ENCODE results near the gene CD164L2.
"Not testable (repeated sequence)": the region's sequence is repeated elsewhere in the genome, so short reads cannot be mapped to it uniquely, and the experiment has no call there.

The CD164L2 gene

GRCh38 chr1:27383039-27383605 lies at the start of gene CD164L2:
CD164L2 (minus strand) TSS chr1:27383333; CDS start chr1:27383239, 94 bp downstream.
- DNase-seq, result no peak

- DNase-seq, result not testable (repeated sequence)
Measured at GRCh38 chr1:27432725-27433124, 49.6 kb upstream of the CD164L2 start.

- DNase-seq, result no peak
Measured at GRCh38 chr1:27431601-27431940, 48.4 kb upstream of the CD164L2 start.

- DNase-seq, result no peak
Measured at GRCh38 chr1:27430903-27431600, 47.9 kb upstream of the CD164L2 start.

- DNase-seq, result no peak
Measured at GRCh38 chr1:27429029-27429425, 45.9 kb upstream of the CD164L2 start.

- DNase-seq, result no peak
Measured at GRCh38 chr1:27428316-27429028, 45.3 kb upstream of the CD164L2 start.

- DNase-seq, result no peak
Measured at GRCh38 chr1:27427816-27428315, 44.7 kb upstream of the CD164L2 start.

GRCh38 chr1:27427329-27427728 lies 44.2 kb upstream of the CD164L2 start:
- DNase-seq, result no peak

- no peak for DNase-seq
Measured at GRCh38 chr1:27423709-27424108, 40.6 kb upstream of the CD164L2 start.

- DNase-seq, result peak; percentile 35
Measured at GRCh38 chr1:27418326-27419185, 35.4 kb upstream of the CD164L2 start.

GRCh38 chr1:27417713-27418112 lies 34.6 kb upstream of the CD164L2 start:
- DNase-seq, result no peak

GRCh38 chr1:27416387-27417111 lies 33.4 kb upstream of the CD164L2 start:
- DNase-seq, result peak; percentile 38

- DNase-seq, result no peak
Measured at GRCh38 chr1:27414091-27414490, 31.0 kb upstream of the CD164L2 start.

- no peak for DNase-seq
Measured at GRCh38 chr1:27413004-27413403, 29.9 kb upstream of the CD164L2 start.

GRCh38 chr1:27412502-27412901 lies 29.4 kb upstream of the CD164L2 start:
- DNase-seq, result no peak

- DNase-seq, result no peak
Measured at GRCh38 chr1:27410709-27411108, 27.6 kb upstream of the CD164L2 start.

GRCh38 chr1:27409669-27410068 lies 26.5 kb upstream of the CD164L2 start:
- DNase-seq, result no peak

GRCh38 chr1:27408151-27408550 lies 25.0 kb upstream of the CD164L2 start:
- DNase-seq, result no peak

- not testable (repeated sequence) for DNase-seq
Measured at GRCh38 chr1:27406791-27407190, 23.7 kb upstream of the CD164L2 start.

GRCh38 chr1:27406362-27406680 lies 23.2 kb upstream of the CD164L2 start:
- no peak for DNase-seq

- not testable (repeated sequence) for DNase-seq
Measured at GRCh38 chr1:27405598-27406361, 22.6 kb upstream of the CD164L2 start.

- DNase-seq, result no peak
Measured at GRCh38 chr1:27405074-27405473, 21.9 kb upstream of the CD164L2 start.
